Activated T-cell treated with anti-CD3 and anti-CD28 coated beads for 1 hour (primary cell): ENCODE measurements around the gene PCGF2.

ENCODE experiments used
- DNase-seq: peaks from one replicate; pipeline ENCODE4 v3.0.0-alpha.2; 2020; ENCODE audit warnings: low read depth

The PCGF2 gene

DNA sequence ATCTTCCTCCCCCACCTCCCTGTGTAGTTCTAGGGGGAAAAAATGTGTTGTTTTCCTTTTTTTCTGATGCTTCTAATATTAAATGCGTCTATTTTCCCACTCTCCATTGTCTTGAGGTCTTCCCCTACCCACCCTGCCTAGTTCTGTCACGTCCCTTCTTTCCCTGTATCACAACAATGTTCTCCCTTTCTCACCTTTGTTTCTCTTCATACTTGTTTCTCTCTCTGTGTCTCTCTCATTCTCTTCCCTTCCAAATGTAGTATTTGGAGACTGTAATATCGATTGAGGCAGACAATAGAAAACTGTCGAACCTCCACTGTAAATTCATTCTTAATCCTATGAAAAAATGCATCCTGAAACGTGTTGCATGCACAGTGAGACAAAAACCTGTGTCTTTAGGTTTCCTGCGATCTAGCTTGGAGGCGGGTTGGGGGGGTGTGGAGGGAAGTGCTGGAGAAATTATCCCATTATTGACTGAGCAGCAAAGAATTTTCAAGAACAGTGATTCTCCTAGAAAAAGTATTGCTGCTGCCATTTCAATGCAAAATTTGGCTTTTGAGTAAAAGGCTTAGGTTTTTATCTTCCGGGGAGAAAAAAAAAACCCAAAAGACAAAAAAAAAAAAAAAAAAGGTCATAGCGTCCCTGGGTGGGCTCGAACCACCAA, 3.1 kb upstream of the PCGF2 start:
- no peak for DNase-seq

DNA sequence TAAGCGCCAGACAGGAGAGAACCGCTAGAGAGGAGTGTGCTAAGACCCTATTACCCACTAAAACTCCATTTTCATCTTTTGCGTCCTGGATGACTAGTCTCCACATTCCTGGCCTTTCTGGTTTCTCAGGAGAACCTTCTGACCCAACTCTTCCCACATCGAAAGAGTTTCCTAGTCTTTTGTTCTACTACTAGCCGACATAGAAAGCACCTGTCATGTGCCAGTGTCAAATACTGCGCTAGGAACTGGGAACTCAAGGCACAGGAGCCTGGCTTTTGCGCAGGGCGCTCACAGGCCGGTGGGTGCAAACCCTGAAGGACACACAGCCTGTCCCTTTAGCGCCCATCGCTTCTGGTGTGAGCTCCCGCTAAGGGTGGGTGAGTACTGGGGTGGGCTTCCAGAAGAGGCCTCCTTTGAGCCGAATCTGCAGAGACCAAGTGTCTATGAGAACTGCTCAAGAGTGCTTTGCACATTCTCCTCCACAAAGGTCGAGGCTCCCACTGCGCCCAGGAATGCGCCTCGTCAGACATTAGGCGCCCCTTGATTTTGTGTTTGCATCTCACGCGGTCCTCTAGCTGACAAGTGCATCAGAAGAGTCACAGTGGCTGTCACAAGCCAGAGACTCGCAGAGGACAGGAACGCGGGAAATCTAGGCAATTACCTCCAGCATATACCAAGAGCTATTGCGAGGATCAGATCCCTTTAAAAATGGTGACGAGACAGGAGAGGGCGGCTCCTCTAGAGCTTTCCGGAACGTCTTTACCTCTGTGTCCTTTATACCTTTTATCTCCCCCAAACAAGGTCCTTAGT, 2.4 kb upstream of the PCGF2 start:
- no peak for DNase-seq

DNA sequence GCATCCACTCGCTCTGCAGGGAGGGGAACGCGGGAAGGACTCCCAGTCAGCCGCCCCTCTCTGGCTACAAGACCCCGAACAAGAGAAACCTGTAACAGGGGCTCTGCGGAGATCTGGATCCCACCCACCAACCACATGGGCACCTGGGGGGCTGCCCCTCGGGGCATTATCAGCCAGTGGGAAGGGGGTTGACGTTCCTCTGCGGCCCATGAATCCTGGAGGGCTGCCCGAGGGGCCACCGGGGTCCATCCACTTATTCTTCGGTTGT, 1.8 kb upstream of the PCGF2 start:
- DNase-seq = no peak

DNA sequence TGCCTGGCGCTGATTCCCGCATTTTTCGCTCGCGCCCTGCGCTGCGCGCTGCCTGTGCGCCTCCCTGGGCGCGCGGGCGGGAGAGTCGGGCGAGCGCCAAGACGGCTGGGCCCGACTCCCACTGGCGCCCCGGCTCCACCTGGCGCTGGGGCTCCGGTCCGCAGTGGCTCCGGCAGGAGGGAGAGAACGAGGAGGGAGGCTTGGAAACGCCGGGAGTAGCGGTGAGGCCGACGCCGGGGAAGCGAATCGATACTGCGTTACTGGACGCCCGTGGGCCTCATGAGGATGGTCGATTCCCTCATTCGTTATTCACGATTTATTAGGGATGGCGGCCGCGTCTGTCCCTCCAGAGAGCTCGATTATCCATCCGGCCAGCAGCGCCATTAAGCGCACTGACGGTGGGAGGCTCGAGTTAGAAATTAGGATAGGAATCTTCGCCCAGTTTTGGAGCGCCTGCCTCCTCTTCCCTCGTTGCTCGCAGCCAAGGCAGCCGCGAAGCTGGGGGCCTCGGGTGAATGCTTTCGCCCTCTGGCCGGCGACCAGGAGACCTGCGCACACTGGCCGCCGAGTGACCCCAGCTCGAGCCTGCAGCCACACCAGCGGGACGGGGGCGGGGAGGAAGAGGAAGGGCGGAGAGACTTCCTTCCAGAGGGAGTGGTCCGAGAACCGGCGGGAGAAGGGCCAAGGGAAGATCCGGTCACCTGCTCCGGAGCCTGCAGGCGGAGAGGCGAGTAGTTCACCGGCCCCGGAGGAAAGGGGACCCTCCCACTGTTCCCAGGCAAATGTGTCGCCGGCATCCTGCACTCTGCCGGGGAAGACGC, 1.3 kb upstream of the PCGF2 start:
- no peak for DNase-seq

DNA sequence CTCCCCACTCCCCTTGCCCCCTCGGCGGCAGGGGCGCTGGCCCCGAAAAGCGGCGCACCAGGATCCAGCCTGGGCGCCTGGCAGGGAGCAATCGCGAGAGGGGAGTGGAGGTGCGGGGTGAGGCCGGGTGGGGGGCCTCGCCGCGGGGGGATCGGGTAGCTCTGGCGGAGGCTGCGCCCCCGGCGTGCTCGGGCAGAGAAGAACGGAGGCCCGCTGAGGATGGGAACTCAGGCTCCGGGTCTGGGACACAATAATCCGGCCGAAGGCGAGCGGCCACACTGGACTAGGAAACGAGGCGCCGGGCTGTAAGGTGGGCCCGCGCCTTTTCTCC, 721 bp upstream of the PCGF2 start:
- DNase-seq = no peak

DNA sequence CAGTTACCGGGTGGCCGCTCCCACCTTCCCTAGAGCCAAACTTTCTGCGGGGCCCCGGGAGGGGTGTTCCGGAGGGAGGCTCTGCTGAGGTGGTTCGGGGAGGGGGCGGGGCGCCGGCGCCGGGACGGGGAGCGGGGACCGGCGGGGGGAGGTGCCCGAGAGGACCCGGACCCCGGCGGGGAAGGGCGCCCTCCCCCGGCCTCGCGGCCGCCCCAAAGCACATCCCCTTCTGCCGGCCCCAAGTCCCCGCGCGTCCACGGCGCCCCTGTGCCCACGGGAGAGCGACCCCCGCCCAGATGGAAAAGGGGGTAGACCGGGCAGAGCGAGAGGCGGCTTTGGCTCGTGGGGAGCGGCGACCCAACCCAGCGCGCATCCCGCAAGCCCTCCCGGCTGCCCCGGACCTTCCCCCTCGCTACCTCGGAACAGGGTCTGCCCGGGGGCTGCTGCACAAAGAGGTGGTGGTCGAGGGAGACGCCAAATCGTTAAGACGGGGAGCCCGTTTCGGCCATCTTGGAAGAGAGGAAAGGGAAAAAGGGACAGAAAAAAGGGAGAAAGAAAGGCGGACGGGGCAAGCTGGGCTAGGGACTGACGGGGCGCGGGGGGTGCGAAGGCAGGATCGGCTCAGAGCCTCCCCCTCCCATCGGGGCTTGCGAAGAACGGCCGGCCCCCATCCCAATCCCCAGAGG, 530 bp downstream of the PCGF2 start:
- no peak for DNase-seq

DNA sequence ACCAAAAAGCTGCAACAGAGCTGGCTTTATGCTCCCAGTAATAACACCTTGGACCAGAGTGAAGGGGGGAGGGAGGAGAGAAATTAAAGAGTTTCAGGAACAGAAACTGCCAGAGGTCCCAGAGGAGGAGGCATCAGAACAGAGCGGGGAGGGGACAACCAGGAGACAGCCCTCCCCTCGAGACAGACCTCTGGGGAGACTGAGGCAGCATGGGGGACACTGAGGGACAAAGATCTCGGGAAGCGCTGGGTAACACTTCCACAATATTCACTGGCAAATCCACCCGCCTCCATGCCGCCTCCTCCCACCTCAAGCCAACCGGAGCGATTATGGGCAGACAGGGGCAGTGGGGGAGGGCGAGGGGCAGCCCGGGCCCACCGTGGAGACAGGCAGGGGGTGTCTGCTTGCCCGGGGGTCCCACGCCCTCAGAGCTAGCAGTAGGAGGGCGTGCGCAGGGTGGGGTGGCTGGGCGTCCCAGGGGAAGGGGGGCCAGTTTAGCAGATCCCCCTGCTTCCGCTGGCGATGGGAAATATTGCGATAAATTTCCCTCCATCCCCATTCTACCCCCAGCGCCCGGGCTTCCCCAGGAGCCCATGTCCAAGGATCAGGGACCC, 1.2 kb downstream of the PCGF2 start:
- no peak for DNase-seq

DNA sequence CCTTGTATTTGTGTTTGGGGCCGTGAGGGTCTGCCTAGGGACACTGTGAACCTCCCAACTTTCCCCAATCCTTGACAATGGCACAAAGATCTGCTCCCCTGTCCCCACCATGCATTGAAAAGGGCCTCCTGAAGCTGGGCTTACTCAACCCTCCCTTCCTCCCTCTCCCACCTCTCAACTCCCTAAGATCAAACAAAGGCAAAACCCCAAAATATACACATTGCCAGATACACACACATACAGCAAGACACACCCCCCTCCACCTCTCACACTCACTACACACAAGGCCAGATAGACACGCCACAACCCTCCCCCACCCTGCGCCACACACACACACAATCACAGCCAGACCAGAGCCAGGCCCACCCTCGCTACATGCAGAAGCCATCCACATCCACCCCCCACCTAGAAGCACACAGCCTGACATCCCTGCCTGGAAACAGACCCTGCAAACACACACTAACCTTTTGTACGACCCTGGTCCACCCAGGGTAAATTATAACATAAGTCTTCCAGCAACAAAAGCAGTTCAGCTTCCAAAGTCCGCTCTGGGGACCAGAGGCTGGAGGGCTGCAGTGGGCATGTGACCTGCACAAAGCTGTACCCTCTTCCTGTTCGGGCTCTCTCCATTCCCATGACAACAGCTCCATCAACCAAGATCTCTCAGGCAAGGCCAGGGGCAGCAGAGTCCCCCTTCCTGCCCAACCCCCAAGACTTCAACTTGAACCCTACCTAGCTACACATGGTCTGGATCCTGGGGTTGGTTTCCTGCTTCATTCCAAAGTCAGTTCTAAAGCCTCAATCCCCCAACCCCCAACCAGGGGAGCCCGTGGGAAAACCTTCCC, 1.9 kb downstream of the PCGF2 start:
- no peak for DNase-seq

DNA sequence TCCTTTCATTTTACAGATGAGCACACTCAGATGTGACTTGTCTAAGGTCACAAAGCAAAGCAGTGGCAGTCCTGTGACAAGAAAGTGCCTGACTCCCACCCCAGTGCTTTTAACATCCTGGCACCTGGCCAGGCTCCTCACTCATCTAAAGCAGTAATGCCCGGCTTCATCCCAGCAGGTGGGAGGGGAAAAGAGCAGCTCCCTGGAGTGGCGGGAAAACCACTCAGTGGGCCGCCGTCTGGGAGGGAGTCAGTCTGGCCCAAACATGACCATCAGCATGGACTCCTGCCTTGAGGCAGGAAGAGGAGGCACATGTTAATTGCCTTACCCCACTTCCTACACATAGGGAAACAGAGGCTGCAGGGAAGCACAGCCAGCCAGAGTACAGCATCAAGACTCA, 2.6 kb downstream of the PCGF2 start:
- DNase-seq = no peak

DNA sequence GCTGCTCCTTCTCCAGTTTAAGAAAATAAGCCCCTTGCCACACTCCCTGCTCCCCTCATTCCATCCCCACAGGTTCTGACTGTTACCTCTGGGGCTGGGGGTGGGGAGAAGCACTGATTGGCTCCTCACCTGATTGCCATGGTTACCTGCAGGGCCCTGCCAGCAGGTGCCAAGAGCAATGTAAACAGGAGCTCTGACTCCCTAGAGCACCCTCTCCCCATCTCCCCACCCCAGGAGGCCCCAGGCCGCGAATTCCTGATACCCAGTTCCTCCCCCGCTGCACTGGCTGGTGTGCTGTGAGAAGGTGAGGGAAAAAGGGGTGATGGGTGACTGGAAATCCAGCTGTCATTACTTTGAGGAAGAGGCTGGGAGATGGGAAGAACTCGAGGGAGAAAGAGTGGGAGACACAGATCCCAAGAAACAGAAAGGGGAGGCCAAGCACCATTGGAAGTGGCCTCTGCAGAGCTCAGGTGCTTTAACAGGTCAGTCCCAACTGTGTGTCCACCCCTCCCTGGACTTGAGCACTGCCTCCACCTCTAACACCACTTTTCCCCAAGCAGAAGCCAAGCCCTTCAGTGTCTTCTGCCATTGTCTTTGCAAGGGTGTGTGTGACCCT, 4.5 kb downstream of the PCGF2 start:
- DNase-seq = no peak

DNA sequence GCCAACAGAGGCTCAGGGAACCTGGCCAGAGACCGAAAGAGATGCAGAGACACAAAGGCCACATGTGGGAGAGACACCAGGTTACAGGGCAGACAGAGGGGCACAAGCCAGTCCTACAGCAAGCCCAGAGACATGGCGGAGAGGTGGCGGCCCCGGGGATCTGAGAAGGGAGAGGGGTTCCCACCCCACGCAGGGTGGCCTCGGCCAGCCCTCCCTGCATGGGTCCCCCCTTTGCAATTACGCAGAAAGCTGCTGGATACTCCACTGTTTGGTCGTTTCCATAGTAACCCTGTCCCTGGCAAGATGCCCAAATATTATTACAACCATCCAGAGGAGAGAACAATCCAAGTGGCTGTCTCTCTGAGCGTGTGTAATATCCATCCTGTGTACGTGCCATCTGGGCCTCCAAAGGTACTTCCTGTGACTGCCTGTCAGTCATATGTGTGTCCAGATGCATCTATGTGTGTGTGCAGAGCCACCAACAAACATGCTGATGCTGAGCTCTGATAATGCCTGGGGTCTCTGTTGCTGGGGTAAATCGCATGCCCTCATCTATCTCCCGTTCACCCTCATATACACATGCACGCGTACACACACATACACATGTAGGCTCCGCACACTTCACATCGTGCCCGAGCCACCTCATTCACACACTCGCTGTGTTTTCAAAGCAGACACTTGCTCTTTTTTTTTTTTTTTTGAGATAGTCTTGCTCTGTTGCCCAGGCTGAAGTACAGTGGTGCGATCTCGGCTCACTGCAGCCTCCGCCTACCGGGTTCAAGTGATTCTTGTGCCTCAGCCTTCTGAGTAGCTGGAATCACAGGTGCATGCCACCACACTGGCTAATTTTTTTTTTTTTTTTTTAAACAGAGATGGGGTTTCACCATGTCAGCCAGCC, 5.5 kb downstream of the PCGF2 start:
- DNase-seq = no peak

DNA sequence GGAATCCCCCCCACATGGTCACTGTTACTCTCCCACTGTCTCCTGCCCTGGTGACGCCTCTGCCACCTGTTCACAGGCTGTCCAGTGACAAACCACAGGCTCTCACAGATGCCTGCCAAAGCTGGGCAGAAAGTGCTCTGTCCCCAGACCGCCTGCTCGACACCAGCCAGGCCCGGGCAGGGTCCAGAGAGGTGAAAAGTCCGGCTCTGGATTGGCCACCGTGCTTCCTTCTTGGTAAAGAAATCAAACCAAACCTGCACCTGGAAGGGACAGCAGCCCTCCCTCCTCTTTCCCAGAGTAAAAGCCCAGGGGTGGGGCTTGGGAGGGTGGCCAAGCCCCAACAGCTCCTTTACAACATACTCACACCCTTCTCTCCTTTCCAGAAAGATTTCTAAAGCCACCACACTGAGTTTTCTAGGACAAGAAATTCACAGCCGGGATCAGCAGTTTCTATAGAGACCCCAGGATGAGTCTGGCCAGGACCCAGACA, 6.2 kb downstream of the PCGF2 start:
- DNase-seq = no peak

DNA sequence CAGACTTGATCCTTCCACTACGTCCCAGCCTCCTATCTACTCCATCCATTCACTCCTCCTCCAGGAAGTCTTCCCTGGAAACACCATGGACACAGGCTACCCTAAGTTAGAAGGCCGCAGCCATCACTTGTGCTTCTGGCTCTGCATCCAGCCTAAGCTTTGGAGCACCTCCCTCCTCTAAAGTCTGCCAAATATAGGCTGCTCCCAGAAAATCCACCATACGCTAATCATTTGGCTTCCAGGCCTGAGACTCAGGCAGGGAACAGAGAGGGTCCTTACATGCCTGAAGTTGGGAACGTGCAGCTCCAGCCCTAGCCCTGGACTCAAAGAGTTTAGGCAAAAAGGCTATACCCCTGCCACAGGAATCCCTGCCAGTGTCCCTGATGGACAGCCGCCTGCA, 6.7 kb downstream of the PCGF2 start:
- no peak for DNase-seq

DNA sequence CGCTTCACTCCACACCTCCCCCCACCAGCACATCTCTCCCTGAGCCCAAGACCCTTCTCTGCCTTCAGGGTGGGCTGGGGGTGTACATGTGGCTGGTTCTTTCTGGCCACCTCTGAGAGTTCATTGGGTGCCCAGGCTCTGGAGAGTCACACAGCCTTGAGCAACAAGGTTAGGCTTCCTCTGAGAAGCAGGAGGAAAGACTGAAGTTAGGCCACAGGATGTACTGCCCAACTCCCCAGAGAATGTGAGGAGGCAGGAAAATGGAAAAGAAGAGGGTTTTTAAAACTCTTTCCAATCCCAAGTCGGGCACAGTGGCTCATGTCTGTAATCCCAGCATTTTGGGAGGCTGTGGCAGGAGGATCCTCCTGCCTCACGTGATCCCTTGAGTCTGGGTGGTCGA, 7.3 kb downstream of the PCGF2 start:
- no peak for DNase-seq

DNA sequence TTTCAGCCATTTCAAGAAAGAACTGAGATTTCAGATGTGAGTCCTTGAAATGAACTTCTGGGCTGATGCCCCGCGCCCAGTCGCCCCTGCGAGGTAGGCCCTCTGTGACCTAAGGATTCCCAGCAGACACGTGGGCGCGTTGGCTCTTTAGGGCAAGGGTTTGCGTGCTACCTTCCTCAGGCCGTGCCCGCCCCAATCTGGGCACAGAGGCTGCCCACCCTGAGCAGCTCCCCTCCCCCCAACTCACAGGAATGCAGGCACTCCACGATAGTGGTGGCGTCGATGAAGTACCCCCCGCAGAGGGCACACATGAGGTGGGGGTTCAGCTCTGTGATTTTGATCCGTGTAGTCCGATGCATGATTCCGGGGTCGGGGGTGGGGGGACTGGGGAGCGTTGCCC, 8.1 kb downstream of the PCGF2 start:
- no peak for DNase-seq

DNA sequence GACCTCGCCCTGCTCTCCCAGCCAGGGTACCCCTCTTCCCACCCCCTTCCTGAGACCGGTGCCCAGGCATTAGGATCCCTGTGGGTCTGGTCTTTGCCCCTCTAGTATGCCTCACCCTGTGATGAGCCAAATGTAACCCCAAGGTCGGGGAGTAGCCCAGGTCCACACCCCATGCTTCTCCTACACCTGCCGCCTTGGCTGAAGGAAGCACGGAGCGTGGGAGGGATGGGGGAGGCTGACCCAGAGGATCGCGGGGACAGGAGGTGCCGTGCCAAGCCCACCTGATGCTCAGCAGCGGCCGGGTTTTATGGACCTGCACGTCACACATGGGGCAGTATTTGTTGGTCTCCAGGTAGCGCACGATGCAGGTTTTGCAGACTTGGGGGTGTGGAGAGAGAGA, 8.8 kb downstream of the PCGF2 start:
- no peak for DNase-seq

DNA sequence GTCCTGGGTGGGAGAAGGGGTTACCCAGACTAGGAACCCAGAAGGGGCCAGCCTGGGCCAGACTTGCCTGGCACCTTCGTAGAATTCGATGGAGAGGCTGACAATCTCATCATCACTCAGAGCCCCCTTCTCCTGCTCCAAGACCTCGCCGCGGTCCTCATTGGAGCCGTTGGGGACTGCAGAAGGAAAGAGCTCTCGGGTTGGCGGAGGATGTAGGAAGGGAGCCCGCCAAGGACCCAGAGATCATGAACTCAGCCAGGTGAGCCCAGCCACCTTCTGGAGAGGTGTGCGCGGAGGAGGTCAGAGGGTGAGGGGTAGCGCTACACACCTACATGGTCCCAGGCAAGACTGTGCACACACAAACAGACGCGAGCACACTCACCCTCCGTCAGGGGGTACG, 9.4 kb downstream of the PCGF2 start:
- no peak for DNase-seq

DNA sequence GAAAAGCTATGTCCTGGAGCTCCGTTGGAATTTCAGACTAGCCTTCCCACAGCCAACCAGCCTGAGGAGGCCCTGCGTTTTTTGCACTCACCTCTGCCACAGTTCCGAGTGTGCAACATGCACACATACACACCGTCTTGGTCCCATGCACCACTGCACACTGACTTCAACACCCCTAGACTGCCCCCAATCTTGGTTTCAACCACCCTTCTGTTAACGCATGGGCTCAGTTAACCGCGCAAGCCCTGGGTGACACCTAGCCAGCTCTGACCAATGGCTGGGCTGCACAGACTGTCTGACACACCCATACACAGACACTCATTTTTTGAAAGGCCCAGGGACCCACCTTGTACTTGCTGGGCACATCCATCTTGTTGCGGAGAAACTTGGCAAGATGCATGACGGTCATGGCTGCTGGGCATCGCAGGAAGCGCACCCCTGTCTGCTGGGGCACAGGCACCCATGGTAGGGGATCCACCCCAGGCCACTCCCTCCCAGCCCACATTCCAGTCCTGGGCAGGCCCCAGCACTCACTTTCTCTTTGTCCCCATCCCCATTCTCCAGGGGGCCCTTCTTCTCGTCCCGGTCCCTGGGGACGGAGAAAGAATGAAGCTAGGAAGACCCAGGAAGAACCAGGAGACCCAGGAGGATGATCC, 10.0 kb downstream of the PCGF2 start:
- DNase-seq = no peak
